Endothelial cell of umbilical vein (primary cell): ENCODE data around the gene HBG2. TPM values are rescaled to one million over a fixed set of nuclear protein-coding genes. Genes with fewer than 3 reads are reported as not detected.

Source experiments
- BruUV-seq: library from RNA; stranded (reverse); fragments of 400-500 nt; replicated peaks from 2 replicates; lab custom pipeline; 2021; lab: Mats Ljungman, UMichigan
- CTCF ChIA-PET: fragments of 300-600, 350-600 bp; sonication (Branson Sonifier 250); formaldehyde crosslinking; loops from one replicate; lab custom pipeline; 2021; ENCODE audit warnings: antibody characterized with exemption, inconsistent platforms; lab: Charles Lee
- POLR2A ChIA-PET: fragments of 300-600, 350-600 bp; sonication (Branson Sonifier 250); formaldehyde crosslinking; loops from one replicate; lab custom pipeline; 2021; ENCODE audit warnings: antibody characterized with exemption, inconsistent platforms; lab: Charles Lee
- DNase-seq: peaks from one replicate; pipeline ENCODE4 v3.0.0-alpha.2; 2011; ENCODE audit warnings: low read depth, low spot score
- FAIRE-seq: peaks from 2 replicates; lab custom pipeline; 2011; peaks lifted over from hg19 to GRCh38; lab: Jason Lieb, UNC
- H2AFZ ChIP-seq: 2 replicates; pipeline ENCODE4 v1.6.0; 2012; ENCODE audit warnings: low read depth, low read length, control low read depth, inconsistent platforms
- H3K27ac ChIP-seq: 2 replicates; pipeline ENCODE4 v1.5.1; 2011; ENCODE audit warnings: low read depth, mild to moderate bottlenecking, control low read depth, low read length, moderate library complexity; ENCODE audit not compliant: insufficient read depth
- H3K27me3 ChIP-seq, 2 experiments: 2 replicates each; pipeline versions ENCODE4 v1.6.0 to v1.6.1; 2011; ENCODE audit warnings: low read length in 2 of 2, mixed read lengths in 1 of 2; ENCODE audit not compliant: control insufficient read depth in 2 of 2, insufficient read depth in 2 of 2
- H3K36me3 ChIP-seq, 2 experiments: 2 replicates in 1 of 2; 3 replicates in 1 of 2; pipeline ENCODE4 v1.5.1; 2011; ENCODE audit warnings: low read length in 2 of 2, mild to moderate bottlenecking in 1 of 2, moderate library complexity in 1 of 2; ENCODE audit not compliant: control insufficient read depth in 2 of 2, insufficient read depth in 2 of 2; ENCODE audit errors: extremely low read depth in 1 of 2
- H3K4me1 ChIP-seq: 3 replicates; pipeline ENCODE4 v1.5.1; 2011; ENCODE audit warnings: mild to moderate bottlenecking, low read length; ENCODE audit not compliant: control insufficient read depth, insufficient read depth; ENCODE audit errors: extremely low read depth
- H3K4me2 ChIP-seq: 2 replicates; pipeline ENCODE4 v1.6.1; 2011; ENCODE audit warnings: low read length, control low read depth, mixed read lengths; ENCODE audit not compliant: insufficient read depth
- H3K4me3 ChIP-seq, 3 experiments: fragments of 200-600 bp in 1 of 3; sonication (generic), shearing (Covaris generic) in 1 of 3; replicated peaks in 1 of 3; 2 replicates each; pipeline ENCODE4 v1.5.1; 2011 to 2016; ENCODE audit warnings: control low read depth in 3 of 3, low read length in 3 of 3, mild to moderate bottlenecking in 2 of 3, inconsistent platforms in 1 of 3, low read depth in 1 of 3, moderate library complexity in 1 of 3; ENCODE audit not compliant: insufficient read depth in 1 of 3
- H3K79me2 ChIP-seq: 2 replicates; pipeline ENCODE4 v1.6.0; 2012; ENCODE audit warnings: low read length, inconsistent platforms; ENCODE audit not compliant: control insufficient read depth, insufficient read depth
- H3K9ac ChIP-seq: replicated peaks from 2 replicates; pipeline ENCODE3; 2011; ENCODE audit warnings: low read length, control low read depth; ENCODE audit not compliant: insufficient read depth; ENCODE audit errors: extremely low read depth
- H3K9me1 ChIP-seq: replicated peaks from 3 replicates; pipeline ENCODE4 v1.6.0; 2011; ENCODE audit warnings: mild to moderate bottlenecking, low read length; ENCODE audit not compliant: control insufficient read depth, insufficient read depth; ENCODE audit errors: extremely low read depth
- H3K9me3 ChIP-seq: replicated peaks from 2 replicates; pipeline ENCODE4 v1.5.1; 2012; ENCODE audit warnings: low read length, inconsistent platforms; ENCODE audit not compliant: control insufficient read depth, insufficient read depth
- H4K20me1 ChIP-seq: replicated peaks from 2 replicates; pipeline ENCODE3; 2011; ENCODE audit warnings: mild to moderate bottlenecking, low read length; ENCODE audit not compliant: control insufficient read depth, insufficient read depth; ENCODE audit errors: extremely low read depth
- CTCF ChIP-seq, 2 donors: IDR thresholded peaks; 1 replicate in 1 of 2; 2 replicates in 1 of 2; pipeline ENCODE4 v1.5.1; 2011; ENCODE audit warnings: low read length in 2 of 2, mild to moderate bottlenecking in 2 of 2, moderate library complexity in 2 of 2, control low read depth in 1 of 2, inconsistent platforms in 1 of 2, low read depth in 1 of 2; ENCODE audit not compliant: insufficient read depth in 1 of 2; ENCODE audit errors: extremely low read depth in 1 of 2
- EZH2 ChIP-seq: IDR thresholded peaks from 2 replicates; pipeline ENCODE4 v1.6.1; 2012; ENCODE audit warnings: borderline replicate concordance, low read depth, mild to moderate bottlenecking, moderate library complexity, low read length, inconsistent platforms; ENCODE audit not compliant: severe bottlenecking
- FOS ChIP-seq: IDR thresholded peaks from 2 replicates; pipeline ENCODE4 v1.6.1; 2011; ENCODE audit warnings: mild to moderate bottlenecking, low read length, moderate library complexity, borderline replicate concordance; ENCODE audit not compliant: insufficient read depth
- GATA2 ChIP-seq: IDR thresholded peaks from 2 replicates; pipeline ENCODE4 v1.7.0; 2011; ENCODE audit warnings: low read depth, mild to moderate bottlenecking, moderate library complexity, mixed read lengths, low read length; ENCODE audit not compliant: insufficient read length, insufficient read depth
- JUN ChIP-seq: IDR thresholded peaks from 2 replicates; pipeline ENCODE4 v1.6.1; 2011; ENCODE audit warnings: borderline replicate concordance, low read depth; ENCODE audit not compliant: insufficient read length, insufficient read depth
- MAX ChIP-seq: IDR thresholded peaks from 2 replicates; pipeline ENCODE4 v1.6.1; 2011; ENCODE audit not compliant: insufficient read depth, insufficient read length
- MYC ChIP-seq: IDR thresholded peaks from one replicate; pipeline ENCODE4 v1.6.1; 2011; ENCODE audit warnings: mild to moderate bottlenecking, low read depth, low read length
- POLR2A ChIP-seq: IDR thresholded peaks from 2 replicates; pipeline ENCODE4 v1.6.1; 2012; ENCODE audit warnings: low read depth, mild to moderate bottlenecking, control low read depth, low read length
- POLR2AphosphoS5 ChIP-seq: IDR thresholded peaks from 2 replicates; pipeline ENCODE4 v1.6.1; 2012; ENCODE audit warnings: low read depth, mild to moderate bottlenecking, control low read depth, low read length, moderate library complexity; ENCODE audit not compliant: insufficient read depth
- dilution Hi-C: fragments of 300-500 bp; cut with MboI; formaldehyde crosslinking; loops from one replicate; pipeline ENCODE4 v1.15.0; 2019; ENCODE audit warnings: low sequenced_read_pairs; ENCODE audit not compliant: extremely low pct_ligation_motif_present
- intact Hi-C: fragments of 100-400 bp; cut with micrococcal nuclease; formaldehyde crosslinking; loops from one replicate; pipeline ENCODE4 v1.10.0; 2022
- polyA plus RNA-seq, 4 experiments: library from polyadenylated mRNA; depleted of rRNA in 3 of 4; stranded (reverse) in 3 of 4; unstranded in 1 of 4; fragments of >200 nt; gene quantifications; 2 replicates each; pipeline versions ENCODE4 v1.2.1 to v1.2.3, GENCODE V29; 2011 to 2012; ENCODE audit warnings: missing spikeins in 1 of 4
- total RNA-seq: library from RNA; stranded (reverse); gene quantifications from 2 replicates; pipeline ENCODE4 v1.2.3, GENCODE V29; 2021

HBG2 gene
- total and polyA plus RNA-seq, 2 donors (not counting 3 experiments of a cell fraction or from before 2014, with no cell fraction given): 1.2 TPM; not detected in 1

- Histone ChIP-seq H3K9ac (no peak overlapping the region), H3K4me1 (no peaks in the 10 kb centered on the region), H3K4me3 (no peak overlapping the region), H2AFZ (no peak overlapping the region), H3K4me2 (no peak overlapping the region), H3K79me2 (no peaks in the 10 kb centered on the region), H3K9me3 (no peaks in the 10 kb centered on the region), H3K27ac (no peak overlapping the region), H3K9me1 (no peaks in the 10 kb centered on the region), H3K36me3 (no peaks in the 10 kb centered on the region), H3K27me3 (no peaks in the 10 kb centered on the region), H4K20me1 (no peaks in the 10 kb centered on the region)
- no peak for TF ChIP-seq CTCF (IDR thresholded peaks at IDR 0.05; ENCODE audit: extremely low read depth in 1 of 2, insufficient read depth in 1 of 2, low read depth in 1 of 2, low read length in 2 of 2)
- TF ChIP-seq POLR2AphosphoS5: no peak
- no peak for TF ChIP-seq MYC
- no peak for TF ChIP-seq FOS
- no peak for TF ChIP-seq MAX
- TF ChIP-seq EZH2: no peak
- TF ChIP-seq GATA2: no peak
- no peak for TF ChIP-seq JUN
- no peak for TF ChIP-seq POLR2A
- FAIRE-seq (no peak), DNase-seq (no peak)
- POLR2A ChIA-PET: no interaction called here
- BruUV-seq: no TSS peak
- intact Hi-C loops: no loop called here
- CTCF ChIA-PET: no interaction called here
- dilution Hi-C loops: no loop called here
Measured at GRCh38 chr11:5232176-5232575, 22.4 kb downstream of the HBG2 start.
